Measurements from ENCODE around the gene HSBP1L1. TPM values are rescaled to one million over a fixed set of nuclear protein-coding genes. Genes with fewer than 3 reads are reported as not detected.

HSBP1L1 gene
- total RNA-seq, 1 experiment from 2014 or later: 41.4 TPM

- H3K36me3 ChIP-seq (ENCODE audit: control insufficient read depth in 1 of 2, insufficient read depth in 2 of 2, low read length in 2 of 2): peaks cover 5 to 45% of the 10 kb centered on the region in 2 experiments
- no peak for TF ChIP-seq ZNF274 (IDR thresholded peaks at IDR 0.05; ENCODE audit: low read depth, low read length)
- no peak for TF ChIP-seq REST (IDR thresholded peaks at IDR 0.05; ENCODE audit: low read depth)
- TF ChIP-seq SP1 (IDR thresholded peaks at IDR 0.05; ENCODE audit: low read depth): no peak
- TF ChIP-seq POLR2A (IDR thresholded peaks at IDR 0.05; ENCODE audit: borderline replicate concordance, extremely low read depth, insufficient read depth, insufficient read length): no peak
- TF ChIP-seq RAD21 (IDR thresholded peaks at IDR 0.05; ENCODE audit: low read depth): no peak
- no peak for TF ChIP-seq FOSL1 (IDR thresholded peaks at IDR 0.05; ENCODE audit: low read depth)
- TF ChIP-seq EZH2phosphoT487 (IDR thresholded peaks at IDR 0.05; ENCODE audit: borderline replicate concordance): no peak
- TF ChIP-seq ZFX (IDR thresholded peaks at IDR 0.05): no peak
- TF ChIP-seq MAX (IDR thresholded peaks at IDR 0.05): no peak
These were observed 29.9 kb upstream of the HSBP1L1 start for GRCh38 chr18:79934311-79935097.

More at GRCh38 chr18:79934311-79935097, 29.9 kb upstream of the HSBP1L1 start:
- POLR2A ChIA-PET: no interaction called here
- Histone ChIP-seq H3K4me1 (ENCODE audit: control insufficient read depth in 1 of 2, insufficient read depth in 2 of 2, low read length in 2 of 2) (no peaks in the 10 kb centered on the region), H4K20me1 (ENCODE audit: insufficient read depth) (no peaks in the 10 kb centered on the region), H3K9me2 (ENCODE audit: insufficient read depth) (no peaks in the 10 kb centered on the region), H3K4me3 (replicated peaks in 1 of 2; ENCODE audit: low read depth in 1 of 2, low read length in 2 of 2) (no peak overlapping the region), H2AFZ (ENCODE audit: low read depth, low read length, poor library complexity, severe bottlenecking) (no peak overlapping the region), H3K4me2 (ENCODE audit: low read length) (no peak overlapping the region), H3K9ac (ENCODE audit: low read length) (no peak overlapping the region), H3K9me3 (ENCODE audit: control insufficient read depth in 1 of 2, insufficient read depth in 1 of 2, low read depth in 1 of 2, low read length in 2 of 2) (peaks cover 23 to 34% of the 10 kb centered on the region in 2 experiments; a peak in 3 of 4 replicates), H3K79me2 (ENCODE audit: insufficient read depth, low read length) (peaks cover 97% of the 10 kb centered on the region), H3K27ac (ENCODE audit: low read depth, low read length) (no peak overlapping the region), H3K27me3 (ENCODE audit: insufficient read depth, low read length) (no peaks in the 10 kb centered on the region)
- RAD21 ChIA-PET (ENCODE audit: low non-redundant PET in 1 of 2, low total read pairs in 2 of 2, uncharacterized antibody in 2 of 2, unreplicated experiment in 2 of 2): no interaction called here
- CTCF ChIA-PET: no interaction called here
- no TSS peak for BruUV-seq (replicated peaks)
- intact Hi-C loops (cut with micrococcal nuclease): no loop called here
- no peak; the same call in 1 of the 2 replicates for ATAC-seq
- no peak for DNase-seq (ENCODE audit: low read depth, low spot score)
